ENCODE measurements around the gene BAG5. TPM values are rescaled to one million over a fixed set of nuclear protein-coding genes. Genes with fewer than 3 reads are reported as not detected.
"Not testable (repeated sequence)": the region's sequence is repeated elsewhere in the genome, so short reads cannot be mapped to it uniquely, and the experiment has no call there.

Gene BAG5
- total RNA-seq = 23.5 and 24.7 TPM in 2 replicates
- long read RNA-seq, full-length matches to known transcripts = 65 of 81 reads
- long read RNA-seq, partial matches to known transcripts = 0 of 81 reads
- long read RNA-seq, other reads (novel, unspliced or antisense) = 16 of 81 reads

- H3K4me1 Mint-ChIP-seq (ENCODE audit: low read depth) = peaks cover 24% of the 10 kb centered on the region
Observed at GRCh38 chr14:103562429-103563225, at the start of gene BAG5, which contains the start of gene COA8. TSS of gene BAG5 (minus strand) at chr14:103562657. CDS start at chr14:103561164, 1,493 bp downstream. TSS of gene COA8 (plus strand) at chr14:103562960. CDS start at chr14:103563002, 42 bp downstream.

GRCh38 chr14:103611215-103611614 is 48.8 kb upstream of the BAG5 start:
- H3K4me3 Mint-ChIP-seq (ENCODE audit: low read depth) = no peak overlapping the region
- H3K27me3 Mint-ChIP-seq = peaks cover 21% of the 10 kb centered on the region
- no peaks in the 10 kb centered on the region for H3K4me1 Mint-ChIP-seq (ENCODE audit: low read depth)
- H3K36me3 Mint-ChIP-seq (ENCODE audit: insufficient read depth) = peaks cover 7% of the 10 kb centered on the region
- peaks cover 7% of the 10 kb centered on the region for H3K9me3 Mint-ChIP-seq (ENCODE audit: low read depth)
- TF ChIP-seq CTCF (IDR thresholded peaks at IDR 0.05; ENCODE audit: unreplicated experiment) = no peak
- DNase-seq (ENCODE audit: low spot score, unreplicated experiment) = no peak
- H3K27ac Mint-ChIP-seq = no peak overlapping the region

More at GRCh38 chr14:103562429-103563225, at the start of gene BAG5, which contains the start of gene COA8:
- Mint-ChIP-seq H3K27ac (peak within 1 kb of the TSS; percentile 94), H3K36me3 (ENCODE audit: insufficient read depth) (peaks cover 10% of the 10 kb centered on the region), H3K27me3 (no peaks in the 10 kb centered on the region), H3K9me3 (ENCODE audit: low read depth) (no peaks in the 10 kb centered on the region), H3K4me3 (ENCODE audit: low read depth) (peak within 1 kb of the TSS; percentile 93)
- peak; percentile 86 for DNase-seq (ENCODE audit: low spot score, unreplicated experiment)
- no peak for TF ChIP-seq CTCF (IDR thresholded peaks at IDR 0.05; ENCODE audit: unreplicated experiment)

GRCh38 chr14:103609081-103609480 is 46.6 kb upstream of the BAG5 start:
- not testable (repeated sequence) for H3K36me3 Mint-ChIP-seq (ENCODE audit: insufficient read depth); H3K4me1 Mint-ChIP-seq (ENCODE audit: low read depth); DNase-seq (ENCODE audit: low spot score, unreplicated experiment); H3K27ac Mint-ChIP-seq; H3K4me3 Mint-ChIP-seq (ENCODE audit: low read depth); H3K9me3 Mint-ChIP-seq (ENCODE audit: low read depth)
- H3K27me3 Mint-ChIP-seq = peaks cover 21% of the 10 kb centered on the region

- Mint-ChIP-seq H3K27me3 (peaks cover 21% of the 10 kb centered on the region), H3K4me3 (ENCODE audit: low read depth) (no peak overlapping the region)
Observed at GRCh38 chr14:103607822-103608221, 45.4 kb upstream of the BAG5 start.

GRCh38 chr14:103606963-103607668 is 44.7 kb upstream of the BAG5 start:
- H3K4me1 Mint-ChIP-seq (ENCODE audit: low read depth) = no peaks in the 10 kb centered on the region
- H3K9me3 Mint-ChIP-seq (ENCODE audit: low read depth) = peaks cover 7% of the 10 kb centered on the region
- DNase-seq (ENCODE audit: low spot score, unreplicated experiment) = no peak
- H3K27ac Mint-ChIP-seq = no peak overlapping the region
- H3K27me3 Mint-ChIP-seq = peaks cover 21% of the 10 kb centered on the region
- TF ChIP-seq CTCF (IDR thresholded peaks at IDR 0.05; ENCODE audit: unreplicated experiment) = no peak
- H3K36me3 Mint-ChIP-seq (ENCODE audit: insufficient read depth) = peaks cover 7% of the 10 kb centered on the region
- no peak overlapping the region for H3K4me3 Mint-ChIP-seq (ENCODE audit: low read depth)

More at GRCh38 chr14:103607822-103608221, 45.4 kb upstream of the BAG5 start:
- H3K9me3 Mint-ChIP-seq (ENCODE audit: low read depth) = peaks cover 7% of the 10 kb centered on the region
- no peak overlapping the region for H3K27ac Mint-ChIP-seq
- DNase-seq (ENCODE audit: low spot score, unreplicated experiment) = no peak
- H3K4me1 Mint-ChIP-seq (ENCODE audit: low read depth) = no peaks in the 10 kb centered on the region
- no peak for TF ChIP-seq CTCF (IDR thresholded peaks at IDR 0.05; ENCODE audit: unreplicated experiment)
- H3K36me3 Mint-ChIP-seq (ENCODE audit: insufficient read depth) = peaks cover 7% of the 10 kb centered on the region

Measured in progenitor cell of endocrine pancreas (in vitro differentiated cells).